Measurements from ENCODE around the gene ARHGAP9. TPM values are rescaled to one million over a fixed set of nuclear protein-coding genes. Genes with fewer than 3 reads are reported as not detected.

Gene ARHGAP9
- 0.22 TPM in 1 of 2 replicates, not detected in the other for total RNA-seq (2012; rRNA removed)

GRCh38 chr12:57479376-57480115 lies at the start of gene ARHGAP9:
Gene ARHGAP9, minus strand, starts transcription at chr12:57479866. Its CDS starts 460 bp downstream, at chr12:57479406.
- no peak within 1 kb of the TSS for H3K4me3 ChIP-seq (ENCODE audit: low read length)
- peaks cover 14% of the 10 kb centered on the region for H3K4me1 ChIP-seq (ENCODE audit: control insufficient read depth, insufficient read depth, low read length)
- H3K9me3 ChIP-seq (replicated peaks; ENCODE audit: low read length): no peaks in the 10 kb centered on the region
- no peak within 1 kb of the TSS for H3K9ac ChIP-seq (ENCODE audit: low read depth, low read length)
- H3K27me3 ChIP-seq (ENCODE audit: control insufficient read depth, insufficient read depth, low read length): peaks cover 47% of the 10 kb centered on the region
- no peaks in the 10 kb centered on the region for H3K36me3 ChIP-seq (ENCODE audit: insufficient read depth, low read length)
- H3K4me2 ChIP-seq (ENCODE audit: low read length): no peak within 1 kb of the TSS

- H3K36me3 ChIP-seq (ENCODE audit: insufficient read depth, low read length): peaks cover 87% of the 10 kb centered on the region
- H3K4me1 ChIP-seq (ENCODE audit: control insufficient read depth, insufficient read depth, low read length): peaks cover 13% of the 10 kb centered on the region
- no peaks in the 10 kb centered on the region for H3K9me3 ChIP-seq (replicated peaks; ENCODE audit: low read length)
- no peak overlapping the region for H3K9ac ChIP-seq (ENCODE audit: low read depth, low read length)
- H3K27me3 ChIP-seq (ENCODE audit: control insufficient read depth, insufficient read depth, low read length): no peaks in the 10 kb centered on the region
- no peak overlapping the region for H3K4me3 ChIP-seq (ENCODE audit: low read length)
- no peak overlapping the region for H3K4me2 ChIP-seq (ENCODE audit: low read length)
Observed at GRCh38 chr12:57528831-57529555, 49.3 kb upstream of the ARHGAP9 start.

DNA sequence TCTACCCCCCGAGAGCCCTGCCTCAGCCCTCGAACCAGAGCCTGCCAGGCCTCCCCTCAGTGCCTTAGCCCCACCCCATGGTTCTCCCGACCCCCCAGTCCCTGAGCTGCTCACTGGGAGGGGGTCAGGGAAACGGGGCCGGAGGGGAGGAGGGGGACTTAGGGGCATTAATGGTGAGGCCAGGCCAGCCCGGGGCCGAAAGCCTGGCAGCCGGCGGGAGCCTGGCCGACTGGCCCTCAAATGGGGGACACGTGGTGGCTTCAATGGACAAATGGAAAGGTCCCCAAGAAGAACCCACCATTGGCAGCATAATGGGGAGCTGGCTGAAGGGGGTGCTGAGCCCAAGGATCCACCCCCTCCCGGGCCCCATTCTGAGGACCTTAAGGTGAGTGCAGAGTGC lies 48.5 kb upstream of the ARHGAP9 start:
- Histone ChIP-seq H3K27me3 (ENCODE audit: control insufficient read depth, insufficient read depth, low read length) (no peaks in the 10 kb centered on the region), H3K9ac (ENCODE audit: low read depth, low read length) (no peak overlapping the region), H3K4me2 (ENCODE audit: low read length) (no peak overlapping the region), H3K36me3 (ENCODE audit: insufficient read depth, low read length) (peaks cover 81% of the 10 kb centered on the region), H3K4me3 (ENCODE audit: low read length) (no peak overlapping the region), H3K4me1 (ENCODE audit: control insufficient read depth, insufficient read depth, low read length) (peaks cover 18% of the 10 kb centered on the region), H3K9me3 (replicated peaks; ENCODE audit: low read length) (no peaks in the 10 kb centered on the region)

DNA sequence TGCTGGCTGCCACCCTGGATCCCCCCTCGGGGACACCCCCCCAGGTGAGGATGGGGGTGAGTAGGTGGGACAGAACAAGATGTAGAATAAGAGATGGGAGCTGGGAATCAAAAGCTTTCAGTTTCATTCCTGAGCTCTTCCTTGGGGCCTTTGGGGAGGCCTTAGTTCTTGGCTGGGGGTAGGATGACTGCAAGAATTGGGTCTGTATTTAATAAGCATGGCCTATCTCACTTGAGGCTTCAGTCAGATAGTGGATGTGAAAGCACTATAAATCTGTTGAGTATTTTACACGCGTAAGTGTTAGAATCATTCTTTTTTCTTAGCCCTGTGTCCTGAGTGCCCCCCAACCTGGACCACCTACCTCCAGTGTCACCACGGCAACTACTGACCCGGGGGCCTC lies 47.5 kb upstream of the ARHGAP9 start:
- Histone ChIP-seq H3K9ac (ENCODE audit: low read depth, low read length) (no peak overlapping the region), H3K4me3 (ENCODE audit: low read length) (no peak overlapping the region), H3K36me3 (ENCODE audit: insufficient read depth, low read length) (peaks cover 71% of the 10 kb centered on the region), H3K4me1 (ENCODE audit: control insufficient read depth, insufficient read depth, low read length) (peaks cover 19% of the 10 kb centered on the region), H3K27me3 (ENCODE audit: control insufficient read depth, insufficient read depth, low read length) (no peaks in the 10 kb centered on the region), H3K9me3 (replicated peaks; ENCODE audit: low read length) (no peaks in the 10 kb centered on the region), H3K4me2 (ENCODE audit: low read length) (no peak overlapping the region)

GRCh38 chr12:57526477-57527126 lies 46.9 kb upstream of the ARHGAP9 start:
- H3K4me3 ChIP-seq (ENCODE audit: low read length): no peak overlapping the region

DNA sequence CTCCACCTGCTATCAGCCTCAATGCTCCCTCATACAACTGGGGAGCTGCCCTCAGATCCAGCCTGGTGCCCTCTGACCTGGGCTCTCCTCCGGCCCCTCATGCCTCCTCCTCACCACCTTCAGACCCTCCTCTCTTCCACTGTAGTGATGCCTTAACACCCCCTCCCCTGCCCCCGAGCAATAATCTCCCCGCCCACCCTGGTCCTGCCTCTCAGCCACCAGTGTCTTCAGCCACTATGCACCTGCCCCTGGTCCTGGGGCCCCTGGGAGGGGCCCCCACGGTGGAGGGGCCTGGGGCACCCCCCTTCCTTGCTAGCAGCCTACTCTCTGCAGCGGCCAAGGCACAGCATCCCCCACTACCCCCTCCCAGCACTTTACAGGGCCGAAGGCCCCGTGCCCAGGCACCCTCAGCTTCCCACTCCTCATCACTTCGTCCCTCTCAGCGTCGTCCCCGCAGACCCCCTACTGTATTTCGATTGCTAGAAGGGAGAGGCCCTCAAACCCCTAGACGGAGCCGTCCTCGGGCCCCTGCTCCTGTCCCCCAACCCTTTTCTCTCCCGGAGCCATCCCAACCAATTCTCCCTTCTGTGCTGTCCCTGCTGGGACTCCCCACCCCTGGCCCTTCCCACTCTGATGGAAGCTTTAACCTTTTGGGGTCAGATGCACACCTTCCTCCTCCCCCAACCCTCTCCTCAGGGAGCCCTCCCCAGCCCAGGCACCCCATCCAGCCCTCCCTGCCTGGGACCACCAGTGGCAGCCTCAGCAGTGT lies 46.1 kb upstream of the ARHGAP9 start:
- no peak overlapping the region for H3K9ac ChIP-seq (ENCODE audit: low read depth, low read length)
- H3K27me3 ChIP-seq (ENCODE audit: control insufficient read depth, insufficient read depth, low read length): no peaks in the 10 kb centered on the region
- H3K9me3 ChIP-seq (replicated peaks; ENCODE audit: low read length): no peaks in the 10 kb centered on the region
- peaks cover 33% of the 10 kb centered on the region for H3K4me1 ChIP-seq (ENCODE audit: control insufficient read depth, insufficient read depth, low read length)
- H3K4me3 ChIP-seq (ENCODE audit: low read length): no peak overlapping the region
- no peak overlapping the region for H3K4me2 ChIP-seq (ENCODE audit: low read length)
- peaks cover 57% of the 10 kb centered on the region for H3K36me3 ChIP-seq (ENCODE audit: insufficient read depth, low read length)

More at GRCh38 chr12:57526477-57527126, 46.9 kb upstream of the ARHGAP9 start:
- Histone ChIP-seq H3K9ac (ENCODE audit: low read depth, low read length) (no peak overlapping the region), H3K9me3 (replicated peaks; ENCODE audit: low read length) (no peaks in the 10 kb centered on the region), H3K27me3 (ENCODE audit: control insufficient read depth, insufficient read depth, low read length) (no peaks in the 10 kb centered on the region), H3K4me2 (ENCODE audit: low read length) (no peak overlapping the region), H3K4me1 (ENCODE audit: control insufficient read depth, insufficient read depth, low read length) (peaks cover 25% of the 10 kb centered on the region), H3K36me3 (ENCODE audit: insufficient read depth, low read length) (peaks cover 65% of the 10 kb centered on the region)

GRCh38 chr12:57524814-57525614 lies 45.3 kb upstream of the ARHGAP9 start:
- peak overlapping the region; percentile 92 for H3K4me2 ChIP-seq (ENCODE audit: low read length)
- H3K36me3 ChIP-seq (ENCODE audit: insufficient read depth, low read length): peaks cover 50% of the 10 kb centered on the region

DNA sequence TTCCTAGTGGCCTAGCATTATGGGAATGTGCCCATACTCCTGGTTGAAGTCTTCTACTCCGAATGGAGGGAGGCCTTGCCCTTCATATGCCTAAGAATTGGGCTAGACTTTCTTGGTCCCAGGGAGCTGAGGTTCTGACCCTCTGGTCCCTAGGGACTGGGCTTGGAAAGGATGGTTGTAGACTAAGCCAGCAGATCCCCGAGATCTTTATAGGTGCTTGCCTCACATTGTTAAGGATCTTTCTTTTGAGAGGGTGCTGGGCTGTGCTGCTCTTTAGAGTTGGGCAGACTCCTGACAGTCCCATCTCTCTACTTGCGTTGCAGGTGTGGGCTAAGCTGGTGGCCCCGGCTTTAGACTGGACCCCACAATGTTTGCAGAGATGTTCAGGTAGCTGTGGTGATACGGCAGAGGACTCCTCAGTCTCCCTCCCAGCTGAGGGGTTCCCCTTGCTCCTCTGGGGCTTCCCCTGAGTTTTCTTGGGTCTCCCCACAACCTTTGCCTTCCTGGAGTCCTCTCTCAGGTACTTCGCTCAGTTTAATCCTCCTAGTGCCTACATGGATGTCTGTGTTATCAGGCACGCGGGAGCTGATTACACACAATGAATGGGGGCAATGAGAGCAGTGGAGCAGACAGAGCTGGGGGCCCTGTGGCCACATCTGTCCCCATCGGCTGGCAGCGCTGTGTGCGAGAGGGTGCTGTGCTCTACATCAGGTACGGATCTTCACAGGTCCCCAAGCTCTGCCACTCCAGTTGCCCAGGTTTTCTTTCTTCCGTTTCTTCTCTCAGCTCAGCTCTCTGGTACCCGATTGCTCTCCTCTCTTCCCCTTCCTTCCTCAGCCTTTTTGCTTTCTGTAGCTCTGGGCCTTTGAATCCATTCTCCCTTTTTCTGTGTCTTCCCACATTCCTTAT lies 44.3 kb upstream of the ARHGAP9 start:
- Histone ChIP-seq H3K9me3 (replicated peaks; ENCODE audit: low read length) (no peaks in the 10 kb centered on the region), H3K4me2 (ENCODE audit: low read length) (peak overlapping the region; percentile 92), H3K36me3 (ENCODE audit: insufficient read depth, low read length) (peaks cover 53% of the 10 kb centered on the region), H3K9ac (ENCODE audit: low read depth, low read length) (peak overlapping the region; percentile 86), H3K4me3 (ENCODE audit: low read length) (peak overlapping the region; percentile 85), H3K27me3 (ENCODE audit: control insufficient read depth, insufficient read depth, low read length) (no peaks in the 10 kb centered on the region), H3K4me1 (ENCODE audit: control insufficient read depth, insufficient read depth, low read length) (peaks cover 41% of the 10 kb centered on the region)

More at GRCh38 chr12:57524814-57525614, 45.3 kb upstream of the ARHGAP9 start:
- H3K27me3 ChIP-seq (ENCODE audit: control insufficient read depth, insufficient read depth, low read length): no peaks in the 10 kb centered on the region
- H3K9ac ChIP-seq (ENCODE audit: low read depth, low read length): peak overlapping the region; percentile 86
- H3K9me3 ChIP-seq (replicated peaks; ENCODE audit: low read length): no peaks in the 10 kb centered on the region
- H3K4me1 ChIP-seq (ENCODE audit: control insufficient read depth, insufficient read depth, low read length): peaks cover 34% of the 10 kb centered on the region
- H3K4me3 ChIP-seq (ENCODE audit: low read length): peak overlapping the region; percentile 85

DNA sequence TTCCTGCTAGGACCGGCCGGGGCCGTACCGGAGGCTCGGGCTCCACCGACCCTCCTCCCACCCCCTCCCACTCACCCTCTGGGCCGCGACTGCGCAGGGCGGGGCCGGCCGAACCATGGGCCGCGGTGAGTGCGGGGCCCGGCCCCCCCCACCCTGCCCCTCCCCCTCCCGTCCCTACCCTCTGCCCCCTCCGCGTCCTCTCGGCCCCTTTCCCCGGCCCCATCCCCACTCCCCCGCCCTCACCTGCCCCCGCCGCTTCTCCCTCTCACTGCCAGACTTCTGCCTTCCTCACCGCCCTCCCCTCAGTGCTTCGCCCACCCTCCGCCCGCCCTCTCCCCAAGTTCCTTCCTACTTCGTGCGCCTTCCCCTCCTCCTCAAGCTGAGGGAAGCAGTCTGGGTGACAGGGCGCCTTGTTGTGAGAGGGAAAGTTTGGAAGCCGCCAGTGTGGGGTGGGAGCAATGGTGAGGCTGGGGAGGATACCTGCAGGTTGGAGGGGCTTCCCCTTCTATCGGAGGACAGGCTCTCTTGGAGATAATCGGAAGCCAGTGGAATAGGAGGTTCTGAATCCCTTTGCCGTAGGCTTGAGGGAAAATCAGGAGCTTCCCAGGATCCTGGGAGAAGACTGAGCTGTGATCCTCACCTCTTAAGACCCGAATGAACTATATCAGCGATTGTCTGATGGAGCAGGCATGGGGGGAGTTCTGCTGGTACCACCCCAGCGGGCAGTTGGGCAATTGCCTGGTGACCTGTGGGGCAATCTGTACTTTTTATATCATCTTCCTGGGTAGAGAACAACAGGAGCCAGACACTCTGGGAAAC lies 43.4 kb upstream of the ARHGAP9 start:
- Histone ChIP-seq H3K4me2 (ENCODE audit: low read length) (peak overlapping the region; percentile 92), H3K27me3 (ENCODE audit: control insufficient read depth, insufficient read depth, low read length) (no peaks in the 10 kb centered on the region), H3K9me3 (replicated peaks; ENCODE audit: low read length) (no peaks in the 10 kb centered on the region), H3K36me3 (ENCODE audit: insufficient read depth, low read length) (peaks cover 51% of the 10 kb centered on the region), H3K4me1 (ENCODE audit: control insufficient read depth, insufficient read depth, low read length) (peaks cover 49% of the 10 kb centered on the region), H3K9ac (ENCODE audit: low read depth, low read length) (peak overlapping the region; percentile 86), H3K4me3 (ENCODE audit: low read length) (peak overlapping the region; percentile 85)

Measured in skeletal muscle satellite cell (primary cell).